GM12891 (cell line): ENCODE measurements around the gene GSTT2.
"Not testable (repeated sequence)": the region's sequence is repeated elsewhere in the genome, so short reads cannot be mapped to it uniquely, and the experiment has no call there.

Experiments used
- POLR2A ChIP-seq: IDR thresholded peaks from 2 replicates; pipeline ENCODE4 v1.6.1; 2011; ENCODE audit warnings: low read depth, low read length, control low read depth
- POLR2AphosphoS5 ChIP-seq: IDR thresholded peaks from 2 replicates; pipeline ENCODE4 v1.6.1; 2011; ENCODE audit warnings: low read depth, low read length, control low read depth
- TAF1 ChIP-seq: IDR thresholded peaks from 2 replicates; pipeline ENCODE4 v1.6.1; 2011; ENCODE audit warnings: low read depth, low read length, control low read depth

GRCh38 chr22:23974836-23975352 lies 5.0 kb upstream of the GSTT2 start:
- TF ChIP-seq POLR2A, TAF1, POLR2AphosphoS5: not testable (repeated sequence)
